GF-D8 (cell line): ENCODE results near the gene NR2F6.
"Not testable (repeated sequence)": the region's sequence is repeated elsewhere in the genome, so short reads cannot be mapped to it uniquely, and the experiment has no call there.

Source experiments
- DNase-seq: peaks from one replicate; lab custom pipeline; 2025; lab: John Stamatoyannopoulos, UW

Gene NR2F6

DNA sequence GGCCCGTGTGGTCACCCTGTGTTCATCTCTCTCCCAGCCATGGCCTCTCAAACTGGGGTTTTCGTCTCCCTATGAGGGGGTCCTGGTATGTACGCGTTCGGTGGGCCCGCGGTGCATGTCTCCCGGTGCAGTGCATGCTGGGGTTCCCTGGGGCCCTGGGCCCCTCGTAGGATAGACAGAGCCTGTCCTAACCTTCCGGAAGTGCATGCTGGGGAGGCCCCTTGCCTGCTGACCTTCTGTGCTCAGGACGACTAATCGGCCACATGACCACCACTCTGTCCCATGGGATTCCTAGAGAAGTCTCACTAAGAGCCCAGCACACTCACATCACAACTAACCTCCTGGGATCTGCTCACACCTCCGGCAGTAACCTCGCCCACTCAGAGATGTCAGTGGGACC is 35.4 kb downstream of the NR2F6 start:
- DNase-seq, result no peak

DNA sequence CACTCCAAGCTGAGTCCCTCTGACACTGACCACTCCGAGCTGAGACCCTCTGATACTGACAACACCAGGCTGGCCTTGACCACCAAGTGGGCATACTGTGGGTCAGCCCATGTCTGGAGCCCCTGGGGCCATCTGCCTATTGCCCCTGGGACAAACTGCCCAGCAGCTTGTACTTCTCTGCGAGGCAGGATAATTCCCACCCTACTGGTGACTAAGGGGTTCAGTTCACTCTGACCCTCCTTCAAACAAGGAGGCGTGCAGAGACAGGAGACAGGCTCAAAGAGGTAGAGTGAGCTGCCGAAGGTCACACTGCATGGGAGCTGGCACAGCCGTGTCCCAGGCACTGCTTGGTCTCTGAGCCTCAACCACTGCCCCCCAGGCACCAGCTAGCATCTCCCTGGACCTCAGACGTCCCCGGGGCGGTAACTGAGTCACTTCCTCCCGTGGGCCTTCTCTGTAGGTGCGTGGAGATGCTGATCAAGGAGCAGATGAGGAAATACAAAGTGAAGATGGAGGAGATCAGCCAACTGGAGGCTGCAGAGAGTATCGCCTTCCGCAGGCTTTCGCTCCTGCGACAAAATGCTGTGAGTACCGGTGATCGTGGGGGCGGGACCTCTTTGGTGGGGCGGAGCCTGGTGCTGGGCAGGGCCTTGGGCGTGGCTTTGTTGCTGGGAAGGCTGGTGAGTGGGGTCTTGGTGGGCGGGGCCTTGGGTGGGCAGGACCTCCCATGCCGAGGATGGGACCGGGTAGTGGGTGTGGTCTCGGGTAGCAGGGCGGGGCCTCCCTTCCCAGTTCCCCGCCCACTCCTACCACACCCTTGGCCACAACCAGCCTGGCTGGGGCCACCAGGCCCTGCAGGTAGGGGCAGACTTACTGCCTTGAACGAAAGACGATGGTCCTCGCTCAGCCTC is 36.3 kb downstream of the NR2F6 start:
- DNase-seq, result no peak

DNA sequence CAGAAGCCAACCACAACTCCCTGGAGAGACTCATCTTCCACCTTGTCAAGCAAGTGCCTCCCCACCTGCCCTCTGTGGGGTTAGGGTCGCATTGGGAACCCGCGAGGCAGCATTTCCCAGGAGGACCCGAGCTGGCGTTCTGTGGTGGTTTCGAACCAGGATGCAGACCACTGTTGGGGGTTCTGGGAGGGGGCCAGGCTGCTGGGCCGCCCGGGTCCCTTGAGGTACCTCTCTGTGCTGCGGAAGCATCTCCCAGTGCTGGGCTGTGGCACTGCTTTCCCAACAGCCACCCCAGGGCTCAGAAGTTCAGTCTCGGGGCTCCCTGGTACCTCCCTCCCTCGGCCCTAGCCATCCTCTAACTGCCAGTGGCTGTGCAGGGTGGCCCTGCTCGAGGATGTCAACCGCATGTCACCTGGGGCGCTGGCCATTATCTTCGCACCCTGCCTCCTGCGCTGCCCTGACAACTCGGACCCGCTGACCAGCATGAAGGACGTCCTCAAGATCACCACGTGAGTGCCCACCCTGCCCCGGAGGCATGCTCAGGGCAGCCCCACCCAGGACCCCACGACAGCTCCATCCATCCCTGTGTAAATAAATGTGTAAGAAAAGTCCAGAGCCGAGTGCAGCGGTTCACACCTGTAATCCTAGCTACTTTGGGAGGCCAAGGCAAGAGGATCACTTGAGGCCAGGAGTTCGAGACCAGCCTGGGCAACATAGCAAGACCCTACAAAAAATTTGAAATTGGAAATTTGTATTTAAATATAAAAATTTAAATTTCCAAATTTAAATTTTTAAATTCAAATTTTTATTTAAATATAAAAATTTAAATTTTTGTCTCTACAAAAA is 38.8 kb downstream of the NR2F6 start:
- DNase-seq, result no peak

DNA sequence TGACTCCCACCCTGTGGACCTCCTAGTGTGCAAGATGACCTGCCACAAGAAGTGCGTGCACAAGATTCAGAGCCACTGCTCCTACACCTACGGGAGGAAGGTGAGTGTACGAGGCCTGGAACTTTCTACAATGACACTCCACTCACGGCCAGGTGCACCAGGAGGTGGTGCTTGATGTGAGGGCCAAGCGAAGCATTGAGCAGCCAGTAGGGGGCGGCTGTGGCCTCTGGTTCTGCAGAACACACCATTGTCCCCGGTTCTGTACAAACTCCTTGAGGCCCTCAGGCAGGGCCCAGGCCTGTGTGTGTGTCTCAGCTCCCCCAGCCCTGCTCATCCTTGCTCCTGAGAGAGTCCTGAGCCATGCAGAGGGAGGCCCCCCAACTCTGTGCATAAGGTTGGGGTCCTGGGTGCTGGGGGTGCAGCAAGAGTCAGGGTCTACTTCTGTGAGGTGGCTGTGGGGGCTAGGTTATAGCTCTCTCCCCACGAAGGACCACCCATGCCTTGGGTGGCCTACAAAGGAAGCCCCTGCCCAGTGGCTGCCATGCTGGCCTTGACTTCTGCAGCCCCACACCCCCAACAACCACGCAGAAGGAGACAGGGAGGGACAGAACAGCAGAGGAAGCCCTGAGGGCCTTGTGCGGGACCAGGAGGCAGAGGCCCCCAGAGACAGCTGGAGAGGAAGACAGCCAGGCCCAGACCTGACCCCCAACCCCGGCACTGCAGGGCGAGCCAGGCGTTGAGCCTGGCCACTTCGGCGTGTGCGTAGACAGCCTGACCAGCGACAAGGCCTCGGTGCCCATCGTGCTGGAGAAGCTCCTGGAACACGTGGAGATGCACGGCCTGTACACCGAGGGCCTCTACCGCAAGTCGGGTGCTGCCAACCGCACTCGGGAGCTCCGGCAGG is 40.2 kb downstream of the NR2F6 start:
- no peak for DNase-seq

DNA sequence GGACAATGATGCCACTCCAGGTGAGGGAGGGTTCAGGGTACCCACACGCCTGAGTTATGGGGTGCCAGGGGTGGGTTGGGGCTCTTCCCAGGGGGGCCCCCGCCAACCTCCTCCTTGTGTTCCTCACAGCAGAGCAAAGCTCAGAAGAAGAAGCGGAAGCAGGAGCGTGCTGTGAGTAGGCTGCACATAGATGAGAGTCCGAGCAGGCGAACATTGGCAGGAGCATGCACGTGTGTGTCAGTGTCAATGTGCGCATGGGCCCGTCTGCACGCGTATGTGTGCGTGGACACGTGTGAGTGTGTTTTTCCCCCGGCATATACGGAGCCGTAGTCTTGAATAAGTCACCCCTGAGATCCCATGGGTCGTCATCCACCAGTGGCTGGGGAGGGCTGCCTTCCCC is 43.0 kb downstream of the NR2F6 start:
- no peak for DNase-seq

DNA sequence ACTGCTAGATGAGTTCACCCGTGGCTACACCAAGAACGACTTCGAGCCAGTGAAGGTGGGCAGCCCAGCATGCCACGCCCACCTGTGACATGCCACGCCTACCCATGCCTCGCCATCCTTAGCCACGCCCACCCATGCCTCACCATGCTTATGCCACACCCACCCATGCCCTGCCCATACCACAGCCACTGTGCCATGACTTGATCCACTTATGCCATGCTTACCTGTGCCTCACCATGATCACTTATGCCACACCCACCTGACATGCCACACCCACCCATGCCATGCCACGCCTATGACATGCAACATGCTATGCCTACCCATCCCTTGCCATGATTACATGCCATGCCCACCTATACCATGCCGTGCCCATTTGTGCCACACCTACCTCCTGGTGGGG is 43.5 kb downstream of the NR2F6 start:
- DNase-seq, result no peak

DNA sequence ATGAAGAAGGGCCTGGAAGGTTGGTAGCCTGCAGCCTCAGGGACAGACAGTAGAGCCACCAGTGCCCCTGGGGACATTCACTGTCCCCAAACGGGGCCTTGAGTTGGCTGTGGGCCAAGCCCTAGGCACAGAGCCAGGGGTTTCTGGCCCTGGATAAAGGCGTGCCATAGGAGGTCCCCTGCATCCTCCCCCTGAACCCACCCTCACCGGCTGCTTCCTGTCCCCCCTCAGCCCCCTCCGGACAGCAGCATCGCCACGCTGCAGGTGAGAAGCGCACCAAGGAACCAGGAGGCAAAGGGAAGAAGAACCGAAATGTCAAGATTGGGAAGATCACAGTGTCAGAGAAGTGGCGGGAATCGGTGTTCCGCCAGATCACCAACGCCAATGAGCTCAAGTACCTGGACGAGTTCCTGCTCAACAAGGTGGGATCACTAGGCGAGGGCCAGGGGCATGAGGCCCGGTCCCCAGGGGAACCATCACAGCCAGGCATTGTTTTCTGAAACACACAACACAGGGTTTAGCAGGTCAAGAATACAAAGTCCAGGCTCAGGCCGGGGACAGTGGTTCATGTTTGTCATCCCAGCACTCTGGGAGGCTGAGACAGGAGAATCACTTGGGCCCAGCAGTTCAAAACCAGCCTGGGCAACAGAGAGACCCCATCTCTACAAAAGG is 45.2 kb downstream of the NR2F6 start:
- DNase-seq, result no peak

DNA sequence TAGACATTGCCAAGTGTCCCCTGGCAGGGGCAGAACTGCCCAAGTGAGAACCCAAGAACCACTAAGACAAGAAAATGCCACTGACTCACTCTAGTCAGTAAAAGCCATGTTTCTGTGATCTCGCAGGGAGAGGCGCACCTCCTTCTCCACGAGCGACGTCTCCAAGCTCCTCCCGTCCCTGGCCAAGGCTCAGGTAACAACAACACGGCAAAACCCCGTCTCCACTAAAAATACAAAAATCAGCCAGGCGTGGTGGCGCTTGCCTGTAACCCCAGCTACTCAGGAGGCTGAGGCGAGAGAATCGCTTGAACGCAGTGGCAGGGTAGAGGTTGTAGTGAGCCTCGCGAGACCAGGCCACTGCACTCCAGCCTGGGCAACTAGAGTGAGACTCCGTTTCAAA is 48.1 kb downstream of the NR2F6 start:
- DNase-seq, result no peak

DNA sequence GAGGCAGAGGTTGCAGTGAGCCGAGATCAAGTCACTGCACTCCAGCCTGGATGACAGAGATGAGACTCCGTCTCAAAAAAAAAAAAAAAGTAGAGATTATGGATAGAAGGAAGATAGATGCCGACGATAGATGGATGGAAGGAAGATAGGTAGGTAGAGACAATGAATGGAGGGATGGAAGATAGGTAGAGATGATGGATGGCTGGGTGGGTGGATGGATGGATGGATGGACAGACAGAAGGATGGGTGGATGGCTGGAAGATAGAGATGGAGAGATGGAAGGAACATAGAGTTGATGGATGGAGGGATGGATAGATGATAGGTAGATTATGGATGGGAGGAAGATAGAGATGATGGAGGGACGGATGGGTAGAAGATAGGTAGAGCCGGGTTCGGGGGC is 49.1 kb downstream of the NR2F6 start:
- DNase-seq, result no peak

DNA sequence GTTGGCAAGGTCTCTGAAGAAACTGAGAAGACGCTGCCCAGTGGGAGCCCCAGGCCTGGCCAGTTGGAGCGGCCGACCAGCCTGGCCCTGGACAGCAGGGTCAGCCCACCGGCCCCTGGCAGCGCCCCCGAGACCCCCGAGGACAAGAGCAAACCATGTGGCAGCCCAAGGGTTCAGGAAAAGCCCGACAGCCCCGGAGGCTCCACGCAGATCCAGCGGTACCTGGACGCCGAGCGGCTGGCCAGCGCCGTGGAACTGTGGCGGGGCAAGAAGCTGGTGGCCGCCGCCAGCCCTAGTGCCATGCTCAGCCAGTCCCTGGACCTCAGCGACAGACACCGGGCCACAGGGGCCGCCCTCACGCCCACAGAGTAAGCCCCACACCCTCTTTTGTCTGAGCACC is 50.6 kb downstream of the NR2F6 start:
- DNase-seq, result no peak

DNA sequence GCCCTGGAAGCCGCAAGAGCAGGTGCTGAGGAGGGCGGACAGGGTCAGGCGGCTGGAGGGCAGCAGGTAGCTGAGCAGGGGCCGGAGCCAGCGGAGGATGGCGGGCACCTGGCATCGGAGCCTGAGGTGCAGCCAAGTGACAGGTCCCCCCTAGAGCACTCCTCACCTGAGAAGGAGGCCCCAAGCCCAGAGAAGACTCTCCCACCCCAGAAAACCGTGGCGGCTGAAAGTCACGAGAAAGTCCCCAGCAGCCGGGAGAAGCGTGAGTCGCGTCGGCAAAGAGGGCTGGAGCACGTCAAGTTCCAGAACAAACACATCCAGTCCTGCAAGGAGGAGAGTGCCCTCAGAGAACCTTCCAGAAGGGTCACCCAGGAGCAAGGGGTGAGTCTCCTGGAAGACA is 51.1 kb downstream of the NR2F6 start:
- no peak for DNase-seq

DNA sequence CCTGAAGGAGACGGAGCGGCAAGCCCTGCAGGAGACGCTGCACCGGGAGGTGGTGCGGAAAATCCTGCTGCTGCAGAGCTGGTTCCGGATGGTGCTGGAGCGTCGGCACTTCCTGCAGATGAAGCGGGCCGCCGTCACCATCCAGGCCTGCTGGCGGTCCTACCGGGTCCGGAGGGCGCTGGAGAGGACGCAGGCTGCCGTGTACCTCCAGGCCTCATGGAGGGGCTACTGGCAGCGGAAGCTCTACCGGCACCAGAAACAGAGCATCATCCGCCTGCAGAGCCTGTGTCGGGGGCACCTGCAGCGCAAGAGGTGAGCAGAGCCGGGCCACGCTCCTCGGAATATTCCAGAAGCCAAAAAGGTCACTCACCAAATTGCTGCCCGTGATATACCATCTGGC is 53.0 kb downstream of the NR2F6 start:
- DNase-seq, result no peak

DNA sequence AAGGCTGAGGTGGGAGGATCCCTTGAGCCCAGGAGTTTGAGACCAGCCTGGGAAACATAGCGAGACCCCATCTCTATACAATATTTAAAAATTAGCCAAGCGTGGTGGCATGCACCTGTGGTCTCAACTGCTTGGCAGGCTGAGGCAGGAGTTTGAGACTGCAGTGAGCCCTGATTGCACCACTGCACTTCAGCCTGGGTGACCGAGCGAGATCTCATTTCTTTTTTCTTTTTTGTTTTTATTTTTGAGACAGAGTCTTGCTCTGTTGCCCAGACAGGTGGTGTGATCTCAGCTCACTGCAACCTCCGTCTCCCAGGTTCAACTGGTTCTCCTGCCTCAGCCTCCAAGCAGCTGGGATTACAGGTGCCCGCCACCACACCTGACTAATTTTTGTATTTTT is 54.0 kb downstream of the NR2F6 start:
- DNase-seq, result not testable (repeated sequence)

DNA sequence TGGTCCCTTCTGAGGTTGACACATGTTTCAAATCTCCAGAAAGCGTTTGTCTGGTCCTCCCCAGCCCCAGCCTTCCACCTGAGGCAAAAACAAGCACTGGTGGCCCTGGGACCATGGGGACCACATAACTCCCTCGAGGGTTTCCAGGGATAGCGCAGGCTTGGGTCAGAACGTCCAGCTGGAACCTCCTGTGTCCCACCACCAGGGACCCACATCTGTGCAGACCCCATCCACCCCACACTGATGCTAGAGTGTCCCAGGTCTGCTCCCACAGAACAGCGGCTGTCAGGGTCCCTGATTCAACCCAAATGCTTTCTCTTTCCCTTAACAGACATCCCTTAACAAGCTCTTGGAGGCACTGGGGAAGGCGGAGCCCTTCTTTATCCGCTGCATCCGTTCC is 60.1 kb downstream of the NR2F6 start:
- DNase-seq, result no peak

DNA sequence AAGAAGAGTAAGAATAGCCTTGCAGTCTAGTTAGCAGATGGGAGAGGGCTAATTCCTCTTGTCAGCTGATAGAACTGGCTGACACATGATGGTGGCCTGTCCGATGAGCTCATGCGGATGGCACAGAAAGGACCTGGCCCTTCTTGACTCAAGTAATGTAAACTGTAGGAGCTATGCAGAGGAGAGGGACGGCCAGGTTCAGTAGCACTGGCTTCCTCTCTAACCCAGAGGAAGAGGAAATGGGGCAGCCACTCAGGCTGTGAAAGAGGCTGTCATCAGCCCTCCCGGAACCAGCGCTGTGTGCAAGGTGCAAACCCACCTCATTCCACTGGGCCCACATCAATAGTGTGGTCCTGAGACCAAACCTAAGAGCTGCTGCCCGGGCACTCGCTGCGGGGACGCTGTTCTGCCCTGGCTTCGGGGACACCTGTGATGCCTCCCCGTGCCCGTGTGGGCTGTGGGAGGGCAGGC is 61.3 kb downstream of the NR2F6 start:
- DNase-seq, result peak; percentile 35

DNA sequence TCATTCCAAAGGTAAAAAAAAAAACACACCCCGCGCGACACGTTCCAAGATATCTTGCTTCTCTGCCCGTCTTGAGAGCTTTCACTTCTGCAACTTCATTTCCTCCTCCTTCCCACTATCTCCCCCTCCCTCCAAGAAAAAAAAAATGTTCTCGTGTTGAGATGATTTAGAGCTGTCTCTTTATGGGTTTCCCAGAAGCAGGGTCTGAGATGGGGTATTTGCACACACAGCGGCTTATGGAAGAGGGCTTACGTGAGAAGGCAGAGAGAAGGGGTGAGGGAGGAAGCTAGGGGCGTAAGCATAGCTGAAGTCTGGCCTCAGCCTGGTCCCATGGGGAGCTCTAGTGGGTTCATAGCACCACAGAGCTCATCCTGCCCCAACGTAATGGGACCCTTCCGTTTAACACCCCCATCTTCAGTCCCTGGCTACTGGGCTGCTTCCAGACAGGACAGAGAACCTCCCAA is 61.8 kb downstream of the NR2F6 start:
- DNase-seq, result peak; percentile 42

DNA sequence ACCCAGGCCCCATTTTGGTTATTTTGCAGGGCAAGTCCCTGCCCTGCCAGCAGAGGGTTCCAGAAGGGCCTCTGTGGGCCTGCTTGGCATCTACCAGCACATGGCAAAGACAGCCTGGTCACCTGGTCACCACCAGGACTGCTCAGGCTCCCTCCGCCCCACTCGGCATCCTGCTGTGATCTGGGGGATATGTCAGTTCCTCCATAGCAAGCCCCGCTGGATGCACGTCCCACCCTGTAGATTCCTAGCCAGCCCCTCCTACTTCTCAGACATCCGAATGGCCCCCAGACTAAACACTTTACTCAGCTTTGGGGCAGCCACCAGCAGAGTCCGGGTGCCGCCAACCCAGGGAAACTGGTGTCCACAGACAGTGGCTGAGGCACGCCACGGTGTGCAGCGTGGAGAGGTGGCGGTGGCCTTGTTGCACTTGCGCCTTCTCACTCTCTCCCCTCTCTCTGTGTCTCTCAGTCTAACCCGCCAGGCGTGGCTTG is 62.4 kb downstream of the NR2F6 start:
- peak; percentile 37 for DNase-seq
